MM.1S (cell line): ENCODE results near the gene FMN1.

Experiments used
- CTCF ChIP-seq: fragments of 300-600 bp; sonication (generic); IDR thresholded peaks from 2 replicates; pipeline ENCODE4 v1.5.1; 2016; ENCODE audit warnings: antibody characterized with exemption, low read length, mixed read lengths
- EZH2 ChIP-seq: fragments of 300-600 bp; sonication (generic); optimal IDR thresholded peaks from 2 replicates; pipeline ENCODE3; 2017; ENCODE audit warnings: low read depth, mild to moderate bottlenecking, antibody characterized with exemption, low read length, mixed read lengths

DNA sequence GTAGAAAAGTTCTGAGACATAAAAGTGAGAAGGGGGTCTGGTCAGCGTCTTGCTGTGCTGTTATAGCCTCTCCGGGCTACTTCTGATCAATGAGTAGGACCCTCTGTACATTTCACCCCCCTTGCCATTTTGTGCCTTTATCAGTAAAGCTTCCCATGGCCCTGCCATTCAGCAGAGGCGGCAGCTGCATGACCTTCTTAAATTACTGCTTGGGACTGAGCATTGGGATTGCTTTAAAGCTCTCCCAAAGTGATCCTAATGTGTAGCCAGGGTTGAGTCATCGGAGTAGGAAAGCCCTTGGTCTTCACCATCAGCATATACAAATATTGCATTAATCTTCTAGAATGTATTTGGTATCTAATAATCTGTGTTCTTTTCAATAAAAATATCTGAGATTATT, 70.2 kb downstream of the FMN1 start:
- no peak for TF ChIP-seq CTCF
- no peak for TF ChIP-seq EZH2
